ENCODE data around the gene SLC12A4.

The SLC12A4 gene

DNA sequence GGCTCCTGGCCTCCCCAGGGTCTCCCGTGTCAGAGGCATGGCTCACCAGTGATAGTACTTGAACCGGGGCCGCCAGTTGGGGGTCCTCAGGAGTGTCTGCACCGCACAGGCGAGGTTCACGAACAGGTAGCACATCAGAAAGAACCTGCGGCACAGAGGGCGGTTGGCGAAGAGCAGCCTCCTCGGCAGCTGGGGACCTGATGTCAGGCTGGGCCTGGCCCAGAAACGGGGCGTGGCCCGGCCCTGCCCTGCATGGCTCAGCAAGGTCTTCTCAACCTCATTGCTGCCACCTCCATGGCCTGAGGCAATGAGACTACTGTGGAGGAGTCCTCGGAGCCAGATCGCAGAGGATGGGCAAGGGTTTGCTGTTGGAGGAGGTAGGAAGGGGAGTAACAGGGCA, 20.4 kb downstream of the SLC12A4 start:
- peaks cover 9% of the 10 kb centered on the region; the same call in 1 of the 2 replicates for H4K20me1 ChIP-seq
- peaks cover 10% of the 10 kb centered on the region for H3K4me1 ChIP-seq
- no peak overlapping the region for H3K27ac ChIP-seq
- no peak overlapping the region for H3K4me3 ChIP-seq
- H3K9ac ChIP-seq, result no peak overlapping the region
- no peak for TF ChIP-seq Cebpa-rat (IDR thresholded peaks at IDR 0.05)
- peaks cover 90% of the 10 kb centered on the region for H3K36me3 ChIP-seq
- no peaks in the 10 kb centered on the region for H3K27me3 ChIP-seq
- no peaks in the 10 kb centered on the region for H3K9me3 ChIP-seq
- no peak overlapping the region for H3K4me2 ChIP-seq

DNA sequence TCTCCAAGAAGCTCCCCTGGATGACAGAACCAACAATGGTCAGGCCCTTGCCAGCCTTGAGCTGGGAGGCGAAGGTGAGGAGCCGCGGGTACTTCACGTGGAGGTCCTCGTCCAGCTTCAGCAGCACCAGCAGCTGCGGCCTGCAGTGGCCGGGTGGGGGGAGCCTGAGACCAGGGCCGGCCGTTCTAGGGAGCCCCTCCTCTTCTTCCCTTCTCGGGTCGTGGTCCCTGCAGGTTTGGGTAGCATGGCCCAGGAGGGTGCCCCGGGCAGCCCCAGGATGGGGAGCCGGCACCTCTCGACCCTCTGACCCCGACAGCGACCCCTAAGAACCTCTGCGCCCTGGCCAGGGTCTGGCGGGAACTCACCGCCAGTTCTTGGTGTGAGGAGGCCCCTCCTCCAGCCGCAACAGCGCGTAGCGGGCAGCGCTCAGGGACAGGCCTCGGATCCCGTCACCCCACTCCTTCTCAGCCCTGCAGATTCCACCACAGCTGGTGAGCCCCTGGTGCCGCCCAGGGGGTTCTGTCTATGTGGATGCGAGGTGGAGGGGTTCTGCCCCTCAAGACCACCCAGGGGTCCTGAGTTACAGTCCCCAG, 21.4 kb downstream of the SLC12A4 start:
- H3K4me3 ChIP-seq, result no peak overlapping the region
- H3K9me3 ChIP-seq, result no peaks in the 10 kb centered on the region
- TF ChIP-seq Cebpa-rat (IDR thresholded peaks at IDR 0.05), result no peak
- H3K36me3 ChIP-seq, result peaks cover 97% of the 10 kb centered on the region
- peak overlapping the region; percentile 42 for H3K4me2 ChIP-seq
- no peaks in the 10 kb centered on the region for H3K27me3 ChIP-seq
- H3K9ac ChIP-seq, result 0 out of 2 replicates have a peak overlapping the region, but pooled peaks have one; percentile 24
- H4K20me1 ChIP-seq, result peaks cover 9% of the 10 kb centered on the region; the same call in 1 of the 2 replicates
- H3K4me1 ChIP-seq, result peaks cover 15% of the 10 kb centered on the region
- peak overlapping the region; percentile 46 for H3K27ac ChIP-seq

DNA sequence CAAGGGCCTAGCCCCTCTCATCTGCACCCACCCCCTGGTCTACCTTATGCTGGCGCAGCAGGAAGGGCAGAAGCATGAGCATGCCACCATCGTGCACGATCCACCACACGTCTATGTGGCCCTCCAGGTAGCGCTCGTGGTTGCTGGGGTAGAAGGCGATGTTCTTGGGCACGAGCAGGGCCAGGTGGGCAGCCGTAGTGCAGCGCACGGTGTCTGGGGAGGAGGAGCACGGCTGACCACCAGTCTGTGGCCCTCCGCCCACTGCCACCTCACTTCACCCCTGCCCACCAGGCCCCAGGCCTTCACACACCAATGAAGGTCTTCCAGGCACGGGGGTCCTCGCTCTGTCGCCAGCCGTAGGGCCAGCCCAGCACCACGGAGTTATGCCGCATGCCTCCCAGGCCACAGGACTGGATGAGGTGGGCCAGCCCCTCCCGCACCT, 22.3 kb downstream of the SLC12A4 start:
- H3K4me3 ChIP-seq, result no peak overlapping the region
- H3K27ac ChIP-seq, result peak overlapping the region; percentile 46
- peak overlapping the region; percentile 42 for H3K4me2 ChIP-seq
- no peak for TF ChIP-seq Cebpa-rat (IDR thresholded peaks at IDR 0.05)
- H3K9ac ChIP-seq, result 0 out of 2 replicates have a peak overlapping the region, but pooled peaks have one; percentile 24
- H3K27me3 ChIP-seq, result no peaks in the 10 kb centered on the region
- H3K36me3 ChIP-seq, result peaks cover 90% of the 10 kb centered on the region
- peaks cover 24% of the 10 kb centered on the region for H3K4me1 ChIP-seq
- H3K9me3 ChIP-seq, result no peaks in the 10 kb centered on the region
- H4K20me1 ChIP-seq, result peaks cover 9% of the 10 kb centered on the region; the same call in 1 of the 2 replicates

DNA sequence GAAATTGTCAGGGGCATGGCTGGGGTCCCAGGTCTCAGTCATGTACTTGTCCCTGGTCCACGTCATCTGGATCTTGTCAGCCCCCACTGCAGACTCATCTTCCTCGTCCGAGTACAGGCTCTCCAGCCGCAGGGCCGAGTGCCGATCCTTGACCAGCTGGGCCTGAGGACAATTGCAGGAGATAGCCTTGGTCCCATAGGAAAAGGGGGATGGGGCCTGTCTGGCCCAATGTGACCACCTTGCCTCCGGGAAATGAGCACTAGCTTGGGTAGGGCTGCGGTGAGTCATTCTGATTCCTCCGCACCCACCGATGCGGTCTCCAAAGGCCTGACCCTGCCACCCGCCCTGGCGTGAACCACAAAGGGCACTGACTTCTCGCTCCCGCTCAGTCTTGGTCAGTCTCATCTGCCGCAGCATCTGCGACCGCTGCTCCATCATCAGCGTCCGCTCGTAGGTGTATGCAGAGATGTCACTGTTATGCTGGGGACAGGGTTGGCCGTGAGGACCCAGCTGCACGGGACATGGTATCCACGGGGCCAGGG, 23.0 kb downstream of the SLC12A4 start:
- Histone ChIP-seq H3K4me3 (no peak overlapping the region), H3K4me1 (peaks cover 31% of the 10 kb centered on the region), H4K20me1 (peaks cover 9% of the 10 kb centered on the region; the same call in 1 of the 2 replicates), H3K27me3 (no peaks in the 10 kb centered on the region), H3K9ac (no peak overlapping the region), H3K27ac (no peak overlapping the region), H3K4me2 (no peak overlapping the region), H3K9me3 (no peaks in the 10 kb centered on the region), H3K36me3 (peaks cover 83% of the 10 kb centered on the region)
- TF ChIP-seq Cebpa-rat (IDR thresholded peaks at IDR 0.05), result no peak

DNA sequence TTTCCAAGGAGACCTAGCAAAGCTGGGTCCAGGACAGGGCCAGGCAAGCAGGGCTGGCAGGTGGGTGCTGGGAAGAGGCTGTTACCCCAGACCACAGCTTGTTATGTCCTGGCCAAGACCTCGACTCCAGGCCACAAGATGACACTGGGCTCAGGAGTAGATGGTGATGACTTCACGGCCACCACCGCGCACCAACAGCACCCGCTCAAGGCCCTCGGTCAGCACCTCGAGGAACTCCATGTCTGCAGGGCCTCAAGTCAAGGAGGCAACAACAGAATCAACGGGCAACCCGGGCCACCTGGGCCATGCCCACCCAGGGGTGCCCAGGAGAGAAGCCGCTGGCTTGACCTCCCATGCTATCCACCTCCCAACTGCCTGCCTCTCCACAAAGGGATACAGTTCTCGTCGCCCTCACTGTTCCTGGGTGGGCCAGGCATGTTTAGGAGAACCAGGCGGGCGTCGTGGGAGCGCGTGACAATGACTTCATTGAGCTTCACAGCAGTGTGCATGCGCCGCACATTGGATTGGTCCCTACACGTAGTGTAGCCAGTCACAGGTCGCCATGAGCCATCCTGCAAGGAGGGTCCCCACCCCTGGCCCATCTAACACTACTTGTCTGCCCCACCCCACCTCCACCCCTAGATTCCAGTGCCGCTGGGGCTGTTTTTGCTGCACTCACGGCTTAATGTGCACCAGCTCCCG, 23.6 kb downstream of the SLC12A4 start:
- Histone ChIP-seq H3K9ac (no peak overlapping the region), H3K27me3 (no peaks in the 10 kb centered on the region), H3K27ac (no peak overlapping the region), H3K4me3 (no peak overlapping the region), H4K20me1 (peaks cover 9% of the 10 kb centered on the region; the same call in 1 of the 2 replicates), H3K36me3 (peaks cover 77% of the 10 kb centered on the region), H3K4me1 (peaks cover 38% of the 10 kb centered on the region), H3K9me3 (no peaks in the 10 kb centered on the region), H3K4me2 (no peak overlapping the region)
- no peak for TF ChIP-seq Cebpa-rat (IDR thresholded peaks at IDR 0.05)

DNA sequence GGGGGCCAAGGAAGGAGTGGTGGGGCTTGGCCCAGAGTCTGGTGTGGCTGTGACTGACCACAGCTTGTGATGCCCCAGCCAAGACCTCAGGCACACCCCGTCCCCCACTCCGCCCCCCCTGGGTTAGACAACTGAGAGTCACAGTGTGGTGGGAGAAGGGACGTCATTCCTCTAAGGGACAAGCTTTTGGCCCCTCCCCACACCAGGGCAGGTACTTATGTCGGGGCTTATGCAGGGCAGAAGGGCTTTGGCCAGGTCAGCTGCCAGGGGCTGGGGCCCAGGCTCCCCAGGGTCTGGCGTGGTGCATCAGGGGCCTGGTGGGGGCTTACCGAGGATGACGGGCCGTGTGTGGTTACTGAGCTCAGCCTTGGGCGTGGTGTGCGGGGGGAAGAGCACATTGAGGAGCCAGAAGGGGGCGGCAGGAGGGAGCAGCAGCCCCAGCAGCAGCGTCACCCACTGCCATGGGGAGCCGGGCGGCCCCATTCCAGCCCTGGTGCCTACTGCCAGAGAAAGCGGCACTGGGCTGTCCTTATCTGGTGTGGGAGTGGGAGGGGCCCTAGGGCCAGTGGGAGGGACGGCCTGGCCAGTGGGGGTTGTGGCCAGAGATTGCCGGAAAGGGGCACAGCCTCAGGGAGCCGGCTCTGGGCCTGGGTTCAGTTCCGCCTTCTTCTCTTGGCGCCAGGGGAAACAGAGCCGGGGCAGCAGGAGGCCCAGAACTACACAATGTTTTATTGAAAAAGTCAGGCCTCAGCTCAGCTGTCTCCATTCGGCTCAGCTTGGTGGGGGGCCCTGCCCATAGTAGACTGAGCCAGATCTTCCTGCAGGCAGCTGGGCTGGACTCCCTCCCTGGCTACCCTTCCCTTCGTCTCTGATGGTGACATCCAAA, 24.6 kb downstream of the SLC12A4 start, which contains the start of gene LCAT:
Gene LCAT, minus strand, starts transcription at position 502 of the 886 bp plus-strand sequence. Its CDS starts 19 bp downstream, at position 483.
- Histone ChIP-seq H3K4me2 (no peak within 1 kb of the TSS), H3K27ac (0 out of 2 replicates have a peak within 1 kb of the TSS, but pooled peaks have one; percentile 26), H3K27me3 (no peaks in the 10 kb centered on the region), H3K9ac (no peak within 1 kb of the TSS), H3K4me1 (peaks cover 45% of the 10 kb centered on the region), H3K9me3 (no peaks in the 10 kb centered on the region), H4K20me1 (peaks cover 9% of the 10 kb centered on the region; the same call in 1 of the 2 replicates), H3K4me3 (no peak within 1 kb of the TSS), H3K36me3 (peaks cover 69% of the 10 kb centered on the region)
- TF ChIP-seq Cebpa-rat (IDR thresholded peaks at IDR 0.05), result no peak

DNA sequence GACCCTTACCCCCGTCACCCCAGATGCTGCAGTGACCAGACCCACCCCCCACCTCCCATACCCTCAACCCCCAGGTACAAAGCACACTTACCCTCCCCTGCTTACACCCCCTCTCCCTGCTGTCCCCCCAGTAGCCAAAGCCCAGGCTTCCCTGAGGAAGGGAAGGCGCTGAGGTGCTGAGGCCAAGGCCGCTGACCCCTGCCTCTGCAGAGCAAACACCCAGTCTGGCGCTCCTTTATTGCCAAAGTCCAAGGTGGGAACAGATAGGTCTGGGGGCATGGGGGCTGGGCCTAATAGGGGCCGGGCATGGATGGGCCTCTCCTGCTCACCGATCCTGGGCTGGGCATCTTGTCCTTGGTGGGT, 25.2 kb downstream of the SLC12A4 start:
- Histone ChIP-seq H3K4me2 (no peak overlapping the region), H3K27me3 (no peaks in the 10 kb centered on the region), H3K4me3 (no peak overlapping the region), H3K9ac (no peak overlapping the region), H3K4me1 (peaks cover 45% of the 10 kb centered on the region), H3K9me3 (no peaks in the 10 kb centered on the region), H3K36me3 (peaks cover 63% of the 10 kb centered on the region), H4K20me1 (peaks cover 9% of the 10 kb centered on the region; the same call in 1 of the 2 replicates), H3K27ac (no peak overlapping the region)
- no peak for TF ChIP-seq Cebpa-rat (IDR thresholded peaks at IDR 0.05)

DNA sequence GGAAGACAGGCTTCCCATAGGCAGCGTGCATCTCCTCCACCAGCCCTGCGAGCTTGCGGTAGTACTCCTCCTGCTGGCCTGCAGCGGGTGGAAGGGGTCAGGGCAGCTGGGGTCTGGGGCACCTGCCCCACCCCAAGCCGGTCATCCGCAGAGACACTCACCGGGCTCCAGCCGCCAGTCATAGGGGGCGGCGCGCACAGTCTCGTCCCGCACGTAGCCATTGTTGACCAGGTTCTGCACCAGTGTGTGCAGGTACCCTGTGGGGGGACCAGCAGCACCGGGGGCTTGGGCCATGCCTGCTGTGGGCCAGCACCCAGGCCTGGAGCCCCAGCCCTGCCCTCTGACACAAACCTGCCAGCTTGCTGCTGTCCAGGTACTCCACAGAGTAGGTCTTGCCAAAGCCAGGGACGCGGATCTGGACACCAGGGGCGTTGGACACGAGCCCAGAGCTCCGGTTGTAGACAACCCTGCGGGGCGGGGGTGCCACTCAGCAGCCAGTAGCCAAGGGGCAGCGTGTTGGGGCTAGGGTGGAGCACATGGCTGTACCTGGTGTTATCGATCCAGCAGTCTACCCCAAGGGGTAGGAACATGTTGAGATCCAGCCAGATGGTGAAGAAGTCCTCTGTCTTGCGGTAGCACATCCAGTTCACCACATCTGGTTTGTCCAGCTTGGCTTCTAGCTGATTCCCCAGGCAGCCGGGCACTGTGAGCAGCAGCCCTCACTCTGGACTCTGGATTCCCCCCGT, 25.8 kb downstream of the SLC12A4 start:
- Histone ChIP-seq H3K4me3 (no peak overlapping the region), H4K20me1 (peaks cover 9% of the 10 kb centered on the region; the same call in 1 of the 2 replicates), H3K4me2 (no peak overlapping the region), H3K4me1 (peaks cover 49% of the 10 kb centered on the region), H3K9ac (no peak overlapping the region), H3K27me3 (no peaks in the 10 kb centered on the region), H3K27ac (no peak overlapping the region), H3K9me3 (no peaks in the 10 kb centered on the region), H3K36me3 (peaks cover 58% of the 10 kb centered on the region)
- TF ChIP-seq Cebpa-rat (IDR thresholded peaks at IDR 0.05), result no peak

DNA sequence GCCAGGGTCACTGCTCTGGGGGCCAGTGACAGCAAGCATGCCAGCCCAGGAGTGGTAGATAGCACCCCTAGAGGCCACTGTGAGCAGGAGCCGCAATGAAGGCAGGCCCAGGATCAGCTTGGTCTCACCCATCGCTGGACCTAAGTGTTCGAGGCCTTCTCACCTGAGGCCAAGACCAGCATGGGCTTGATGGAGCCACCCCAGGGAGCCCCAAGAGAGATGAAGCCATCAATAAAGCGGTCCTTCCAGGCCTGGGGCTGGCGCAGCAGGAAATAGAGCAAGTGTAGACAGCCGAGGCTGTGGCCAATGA, 26.3 kb downstream of the SLC12A4 start:
- peak overlapping the region; percentile 20 for H3K4me2 ChIP-seq
- peaks cover 54% of the 10 kb centered on the region for H3K4me1 ChIP-seq

More for the DNA sequence above, 26.3 kb downstream of the SLC12A4 start:
- Histone ChIP-seq H3K4me3 (no peak overlapping the region), H3K9ac (no peak overlapping the region), H3K36me3 (peaks cover 52% of the 10 kb centered on the region), H3K27ac (no peak overlapping the region), H4K20me1 (peaks cover 9% of the 10 kb centered on the region; the same call in 1 of the 2 replicates), H3K27me3 (no peaks in the 10 kb centered on the region), H3K9me3 (no peaks in the 10 kb centered on the region)
- no peak for TF ChIP-seq Cebpa-rat (IDR thresholded peaks at IDR 0.05)

Data from BLaER1 (cell line).